Stimulated activated CD4-positive, alpha-beta T cell treated with anti-CD3 and anti-CD28 coated beads, Interleukin-4, amount 100 ng/mL, for 24 hours (primary cell): Measurements from ENCODE around the gene S100A7.
"Not testable (repeated sequence)": the region's sequence is repeated elsewhere in the genome, so short reads cannot be mapped to it uniquely, and the experiment has no call there.

Experiments used
- DNase-seq: peaks from one replicate; pipeline ENCODE4 v3.0.0-alpha.2; 2020

The S100A7 gene

GRCh38 chr1:153475282-153475681, 14.8 kb upstream of the S100A7 start:
- no peak for DNase-seq

- no peak for DNase-seq
These were observed 13.9 kb upstream of the S100A7 start for GRCh38 chr1:153474347-153474746.

- no peak for DNase-seq
These were observed 10.3 kb upstream of the S100A7 start for GRCh38 chr1:153470707-153471106.

GRCh38 chr1:153466908-153467307, 6.5 kb upstream of the S100A7 start:
- DNase-seq: no peak

- DNase-seq: peak; percentile 72
These were observed 5.6 kb upstream of the S100A7 start for GRCh38 chr1:153465811-153466636.

GRCh38 chr1:153462741-153463140, 2.3 kb upstream of the S100A7 start:
- not testable (repeated sequence) for DNase-seq

- DNase-seq: no peak
These were observed 796 bp downstream of the S100A7 start for GRCh38 chr1:153459655-153460054.

- DNase-seq: no peak
These were observed 4.1 kb downstream of the S100A7 start for GRCh38 chr1:153456396-153456795.

- DNase-seq: not testable (repeated sequence)
These were observed 11.6 kb downstream of the S100A7 start for GRCh38 chr1:153448851-153449250.

GRCh38 chr1:153447498-153448170, 12.8 kb downstream of the S100A7 start:
- DNase-seq: no peak

GRCh38 chr1:153444078-153444477, 16.4 kb downstream of the S100A7 start:
- DNase-seq: no peak

- no peak for DNase-seq
These were observed 17.0 kb downstream of the S100A7 start for GRCh38 chr1:153443486-153443885.

- DNase-seq: no peak
These were observed 19.2 kb downstream of the S100A7 start for GRCh38 chr1:153441238-153441755.

- no peak for DNase-seq
These were observed 21.2 kb downstream of the S100A7 start for GRCh38 chr1:153439273-153439672.

GRCh38 chr1:153438599-153438998, 21.9 kb downstream of the S100A7 start:
- no peak for DNase-seq

- no peak for DNase-seq
These were observed 23.2 kb downstream of the S100A7 start for GRCh38 chr1:153437236-153437635.

GRCh38 chr1:153434746-153435455, 25.6 kb downstream of the S100A7 start:
- no peak for DNase-seq

GRCh38 chr1:153432874-153433681, 27.4 kb downstream of the S100A7 start:
- no peak for DNase-seq

- no peak for DNase-seq
These were observed 28.5 kb downstream of the S100A7 start for GRCh38 chr1:153431928-153432327.

- DNase-seq: no peak
These were observed 29.0 kb downstream of the S100A7 start for GRCh38 chr1:153431427-153431826.

GRCh38 chr1:153431002-153431401, 29.4 kb downstream of the S100A7 start:
- no peak for DNase-seq

- DNase-seq: no peak
These were observed 29.9 kb downstream of the S100A7 start for GRCh38 chr1:153430561-153430960.

- no peak for DNase-seq
These were observed 30.3 kb downstream of the S100A7 start for GRCh38 chr1:153430166-153430553.
